Liver (tissue), 9 donors: ENCODE results near the gene CUX1. TPM values are rescaled to one million over a fixed set of nuclear protein-coding genes. Genes with fewer than 3 reads are reported as not detected.

Source experiments
- DNase-seq: peaks from one replicate; pipeline ENCODE4 v3.0.0-alpha.2; 2017; ENCODE audit warnings: low spot score
- H3K27ac ChIP-seq, 2 donors: one replicate each; pipeline ENCODE4 v1.7.0; 2013; ENCODE audit warnings: inconsistent platforms in 2 of 2, low read length in 2 of 2, control low read depth in 1 of 2, low read depth in 1 of 2, mild to moderate bottlenecking in 1 of 2
- H3K27me3 ChIP-seq, 4 donors: one replicate each; pipeline versions ENCODE4 v1.6.1 to v1.7.0; 2013; ENCODE audit warnings: low read length in 3 of 4, inconsistent platforms in 1 of 4, mild to moderate bottlenecking in 1 of 4, moderate library complexity in 1 of 4; ENCODE audit not compliant: control insufficient read depth in 4 of 4, insufficient read depth in 4 of 4
- H3K36me3 ChIP-seq, 4 donors: one replicate each; pipeline versions ENCODE4 v1.6.1 to v1.7.0; 2013; ENCODE audit warnings: low read length in 3 of 4, mild to moderate bottlenecking in 3 of 4, low read depth in 1 of 4, moderate library complexity in 1 of 4; ENCODE audit not compliant: control insufficient read depth in 4 of 4, insufficient read depth in 3 of 4
- H3K4me1 ChIP-seq, 4 donors: one replicate each; pipeline versions ENCODE4 v1.6.1 to v1.7.0; 2013; ENCODE audit warnings: low read length in 3 of 4, mild to moderate bottlenecking in 3 of 4, moderate library complexity in 1 of 4; ENCODE audit not compliant: control insufficient read depth in 4 of 4, insufficient read depth in 4 of 4
- H3K4me3 ChIP-seq, 3 donors: one replicate each; pipeline versions ENCODE4 v1.6.1 to v1.7.0; 2013; ENCODE audit warnings: low read length in 3 of 3, control low read depth in 1 of 3, low read depth in 1 of 3, mild to moderate bottlenecking in 1 of 3
- H3K9ac ChIP-seq, 2 donors: one replicate each; pipeline ENCODE4 v1.7.0; 2013; ENCODE audit warnings: low read length in 2 of 2, mild to moderate bottlenecking in 2 of 2, moderate library complexity in 2 of 2, control low read depth in 1 of 2, low read depth in 1 of 2
- H3K9me3 ChIP-seq, 4 donors: one replicate each; pipeline versions ENCODE4 v1.6.1 to v1.7.0; 2013; ENCODE audit warnings: low read length in 3 of 4; ENCODE audit not compliant: control insufficient read depth in 4 of 4
- ATF3 ChIP-seq: IDR thresholded peaks from 2 replicates; pipeline ENCODE4 v1.6.1; 2016; ENCODE audit warnings: antibody characterized with exemption
- EGR1 ChIP-seq, 2 donors: IDR thresholded peaks; 2 replicates each; pipeline ENCODE4 v1.6.1; 2016 to 2018; ENCODE audit warnings: antibody characterized with exemption in 2 of 2, low read depth in 2 of 2
- FOXA1 ChIP-seq: IDR thresholded peaks from 2 replicates; pipeline ENCODE4 v1.6.1; 2016; ENCODE audit warnings: antibody characterized with exemption
- FOXA2 ChIP-seq: IDR thresholded peaks from 2 replicates; pipeline ENCODE4 v1.6.1; 2016; ENCODE audit warnings: antibody characterized with exemption
- GABPA ChIP-seq, 2 donors: IDR thresholded peaks in 1 of 2; conservative IDR thresholded peaks in 1 of 2; 2 replicates each; pipeline ENCODE4 v1.6.1; 2016; ENCODE audit warnings: antibody characterized with exemption in 2 of 2, mild to moderate bottlenecking in 1 of 2, moderate library complexity in 1 of 2
- HNF4A ChIP-seq, 2 donors: conservative IDR thresholded peaks; 2 replicates each; pipeline ENCODE4 v1.6.1; 2016; ENCODE audit warnings: antibody characterized with exemption in 2 of 2, mild to moderate bottlenecking in 2 of 2
- HNF4G ChIP-seq: IDR thresholded peaks from 2 replicates; pipeline ENCODE4 v1.6.1; 2016; ENCODE audit warnings: antibody characterized with exemption
- RAD21 ChIP-seq, 2 donors: IDR thresholded peaks; 2 replicates each; pipeline ENCODE4 v1.6.1; 2016; ENCODE audit warnings: antibody characterized with exemption in 2 of 2, mild to moderate bottlenecking in 2 of 2
- REST ChIP-seq: IDR thresholded peaks from 2 replicates; pipeline ENCODE4 v1.6.1; 2016; ENCODE audit warnings: antibody characterized with exemption, mild to moderate bottlenecking
- TAF1 ChIP-seq: conservative IDR thresholded peaks from 2 replicates; pipeline ENCODE4 v1.6.1; 2016; ENCODE audit warnings: antibody characterized with exemption, mild to moderate bottlenecking
- ZBTB33 ChIP-seq: IDR thresholded peaks from 2 replicates; pipeline ENCODE4 v1.6.1; 2016; ENCODE audit warnings: antibody characterized with exemption
- WGBS: extraction: QIAGEN DNeasy Blood & Tissue Kit; methylation state at CpG from one replicate; pipeline ENCODE4 v1.1.7; 2013; 5-methylcytosine and 5-hydroxymethylcytosine counted together
- polyA plus RNA-seq, 2 donors: library from polyadenylated mRNA; stranded (reverse) in 1 of 2; unstranded in 1 of 2; fragments of 200-250 nt in 1 of 2; fragments of >200 nt in 1 of 2; fragmentation: Nextera tagmentation in 1 of 2; extraction: Ambion mirVana in 1 of 2; gene quantifications; one replicate each; pipeline versions ENCODE4 v1.2.1 to v1.2.3, GENCODE V29; 2013 to 2015
- total RNA-seq, 2 donors: library from RNA; depleted of rRNA; stranded (reverse); fragments of >200 nt; gene quantifications; one replicate each; pipeline ENCODE4 v1.2.3, GENCODE V29; 2014
- donor health status: healthy.
- donor health status: healthy.
- donor health status: healthy.
- donor health status: healthy.
- donor health status: healthy.

The CUX1 gene
- total and polyA plus RNA-seq, 4 donors: 18.6 to 40.6 (median 21.4) TPM

- Histone ChIP-seq H3K4me1 (peaks cover 0 to 9% (median 2%) of the 10 kb centered on the region in 4 donors), H3K27me3 (no peaks in the 10 kb centered on the region), H3K36me3 (no peaks in the 10 kb centered on the region), H3K9me3 (no peaks in the 10 kb centered on the region), H3K27ac (no peak overlapping the region), H3K4me3 (no peak overlapping the region), H3K9ac (no peak overlapping the region)
- no peak for DNase-seq
- TF ChIP-seq GABPA (IDR thresholded peaks at IDR 0.05 in 1 of 2, conservative IDR thresholded peaks at IDR 0.05 in 1 of 2) (no peak), ZBTB33 (no peak), ATF3 (no peak), RAD21 (IDR thresholded peaks at IDR 0.05) (no peak), HNF4A (conservative IDR thresholded peaks at IDR 0.05) (no peak), HNF4G (no peak), REST (no peak), FOXA2 (no peak), FOXA1 (no peak)
- 89% methylated on average over 3 of the region's 3 CpGs for WGBS
Observed at GRCh38 chr7:101782476-101782875, 35.0 kb upstream of the CUX1 start.

GRCh38 chr7:101782896-101783295 lies 34.5 kb upstream of the CUX1 start:
- Histone ChIP-seq H3K36me3 (no peaks in the 10 kb centered on the region), H3K4me3 (no peak overlapping the region), H3K27me3 (no peaks in the 10 kb centered on the region), H3K27ac (no peak overlapping the region), H3K9ac (no peak overlapping the region), H3K9me3 (no peaks in the 10 kb centered on the region), H3K4me1 (peaks cover 0 to 9% (median 2%) of the 10 kb centered on the region in 4 donors)
- TF ChIP-seq TAF1: no peak
- 89% methylated on average over 3 of the region's 3 CpGs for WGBS
- no peak for DNase-seq

- Histone ChIP-seq H3K27ac (no peak overlapping the region), H3K9me3 (no peaks in the 10 kb centered on the region), H3K4me1 (peaks cover 0 to 9% (median 2%) of the 10 kb centered on the region in 4 donors), H3K27me3 (no peaks in the 10 kb centered on the region), H3K9ac (no peak overlapping the region), H3K4me3 (no peak overlapping the region), H3K36me3 (no peaks in the 10 kb centered on the region)
- DNase-seq: no peak
- TF ChIP-seq HNF4A (conservative IDR thresholded peaks at IDR 0.05) (peak in 1 of 2 donors; percentile 9), EGR1 (IDR thresholded peaks at IDR 0.05; ENCODE audit: low read depth in 2 of 2) (no peak)
- WGBS: 58% methylated on average over 10 of the region's 10 CpGs
Observed at GRCh38 chr7:101783381-101784181, 33.8 kb upstream of the CUX1 start.
